ENCODE data around the gene RP2. TPM values are rescaled to one million over a fixed set of nuclear protein-coding genes. Genes with fewer than 3 reads are reported as not detected.
A peak's percentile ranks its signal among the peaks of the same experiment; 100 is the strongest.

RP2 gene
- total RNA-seq, 4 donors from 2014 or later, result 8.9 to 14.9 (median 10.5) TPM

DNA sequence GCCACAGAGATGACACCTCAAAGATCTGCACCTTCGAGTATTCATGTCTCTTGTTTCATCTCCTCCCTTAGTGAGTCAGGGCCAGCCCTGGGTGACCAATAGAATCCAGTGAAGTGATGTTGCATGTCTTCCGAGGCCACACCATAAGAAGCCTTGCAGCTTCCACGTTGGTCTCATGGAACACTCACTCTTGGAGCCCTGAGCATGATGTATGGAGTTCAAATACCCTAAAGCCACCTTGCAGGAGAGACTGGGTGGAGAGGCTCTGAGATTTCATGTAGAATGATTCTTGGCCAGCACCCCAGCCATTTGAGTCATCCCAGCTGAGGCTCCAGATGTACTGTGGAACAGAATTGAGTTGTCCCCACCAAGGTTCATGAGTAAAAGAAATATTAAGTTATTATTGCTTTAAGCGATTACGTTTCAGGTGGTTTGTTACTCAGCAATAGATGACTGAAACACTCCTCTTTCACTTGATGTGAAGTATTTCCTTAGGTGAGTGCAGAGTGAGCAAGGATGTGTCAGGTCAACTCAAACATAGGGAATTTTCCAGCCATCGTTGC is 5.0 kb upstream of the RP2 start:
- H3K27me3 ChIP-seq, result no peaks in the 10 kb centered on the region
- no peaks in the 10 kb centered on the region for H3K9me3 ChIP-seq
- 70 to 78% methylated on average over 3 to 4 of the region's 6 CpGs for WGBS, 2 donors (ENCODE audit: low coverage in 1 of 2)
- no peaks in the 10 kb centered on the region for H3K36me3 ChIP-seq
- H3K4me3 ChIP-seq, result no peak overlapping the region
- H3K4me1 ChIP-seq, result no peaks in the 10 kb centered on the region
- ATAC-seq, result no peak
- H3K27ac ChIP-seq, result no peak overlapping the region
- TF ChIP-seq EP300 (IDR thresholded peaks at IDR 0.05), result no peak
- no peak for TF ChIP-seq POLR2A (IDR thresholded peaks at IDR 0.05)
- TF ChIP-seq CTCF (IDR thresholded peaks at IDR 0.05), result no peak
- no peak for TF ChIP-seq POLR2AphosphoS5 (IDR thresholded peaks at IDR 0.05)

GRCh38 chrX:46837558-46838485 is 979 bp downstream of the RP2 start:
- H3K27me3 ChIP-seq, result no peaks in the 10 kb centered on the region
- no peaks in the 10 kb centered on the region for H3K9me3 ChIP-seq
- H3K36me3 ChIP-seq, result no peaks in the 10 kb centered on the region
- WGBS, 2 donors (ENCODE audit: low coverage in 1 of 2), result 1 to 27% methylated on average over 6 to 19 of the region's 20 CpGs
- ATAC-seq, result no peak
- H3K4me1 ChIP-seq, result peaks cover 0 to 39% (median 0%) of the 10 kb centered on the region in 3 donors
- peak overlapping the region; percentile 70 to 77 for H3K4me3 ChIP-seq
- H3K27ac ChIP-seq, result peak overlapping the region; percentile 83 to 92 (median 90)
- no peak for TF ChIP-seq EP300 (IDR thresholded peaks at IDR 0.05)
- no peak for TF ChIP-seq POLR2A (IDR thresholded peaks at IDR 0.05)
- TF ChIP-seq CTCF (IDR thresholded peaks at IDR 0.05), result no peak
- no peak for TF ChIP-seq POLR2AphosphoS5 (IDR thresholded peaks at IDR 0.05)

DNA sequence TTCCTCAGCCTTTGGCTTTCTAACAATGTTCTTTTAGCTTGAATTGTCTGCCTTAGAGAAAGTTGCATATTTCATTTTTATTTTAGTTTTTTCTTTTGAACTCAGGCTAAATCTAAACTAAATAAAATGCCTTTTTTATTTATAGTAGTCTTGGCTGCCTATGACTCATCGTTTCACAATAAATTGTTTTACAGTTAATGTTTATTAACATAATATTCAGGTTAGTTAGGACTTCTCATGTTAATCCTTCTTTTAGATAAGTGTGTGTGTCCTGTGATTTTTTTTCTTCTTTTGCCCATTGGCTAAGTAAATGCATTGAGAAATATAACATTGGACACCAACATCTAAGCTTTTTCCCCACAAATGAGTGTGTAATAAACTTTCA is 1.6 kb downstream of the RP2 start:
- WGBS, 2 donors (ENCODE audit: low coverage in 1 of 2), result 0 to 10% methylated on average over 1 of the region's 1 CpG
- peak overlapping the region in 1 of 4 donors; percentile 92 for H3K27ac ChIP-seq
- no peaks in the 10 kb centered on the region for H3K36me3 ChIP-seq
- peaks cover 0 to 39% (median 0%) of the 10 kb centered on the region in 3 donors for H3K4me1 ChIP-seq
- ATAC-seq, result no peak
- peak overlapping the region; percentile 70 to 77 for H3K4me3 ChIP-seq
- no peaks in the 10 kb centered on the region for H3K9me3 ChIP-seq
- TF ChIP-seq POLR2A (IDR thresholded peaks at IDR 0.05) (no peak), POLR2AphosphoS5 (IDR thresholded peaks at IDR 0.05) (no peak), EP300 (IDR thresholded peaks at IDR 0.05) (no peak), CTCF (IDR thresholded peaks at IDR 0.05) (no peak)
- H3K27me3 ChIP-seq, result no peaks in the 10 kb centered on the region

GRCh38 chrX:46838974-46839480 is 2.2 kb downstream of the RP2 start:
- Histone ChIP-seq H3K9me3 (no peaks in the 10 kb centered on the region), H3K27me3 (no peaks in the 10 kb centered on the region), H3K4me3 (no peak overlapping the region), H3K4me1 (peaks cover 0 to 39% (median 0%) of the 10 kb centered on the region in 3 donors), H3K27ac (peak overlapping the region in 1 of 4 donors; percentile 92), H3K36me3 (no peaks in the 10 kb centered on the region)
- WGBS, 2 donors (ENCODE audit: low coverage in 1 of 2), result no CpG with 5 or more reads among the region's 1 CpG
- no peak for ATAC-seq
- no peak for TF ChIP-seq POLR2AphosphoS5 (IDR thresholded peaks at IDR 0.05)

- H3K27ac ChIP-seq, result no peak overlapping the region
- H3K4me1 ChIP-seq, result peaks cover 0 to 39% (median 0%) of the 10 kb centered on the region in 3 donors
- no peak overlapping the region for H3K4me3 ChIP-seq
- H3K27me3 ChIP-seq, result no peaks in the 10 kb centered on the region
- TF ChIP-seq EP300 (IDR thresholded peaks at IDR 0.05) (no peak), POLR2A (IDR thresholded peaks at IDR 0.05) (no peak), POLR2AphosphoS5 (IDR thresholded peaks at IDR 0.05) (no peak), CTCF (IDR thresholded peaks at IDR 0.05) (no peak)
- no peak for ATAC-seq
- no peaks in the 10 kb centered on the region for H3K9me3 ChIP-seq
- H3K36me3 ChIP-seq, result no peaks in the 10 kb centered on the region
- 22% methylated on average over 1 of the region's 1 CpG; no CpG with 5 or more reads in 1 of the 2 donors for WGBS, 2 donors (ENCODE audit: low coverage in 1 of 2)
Measured at GRCh38 chrX:46840946-46841345, 4.1 kb downstream of the RP2 start.

All from gastroesophageal sphincter (tissue), 4 donors.